Heart left ventricle (tissue), 16 donors: ENCODE results near the gene ASIC3. TPM values are rescaled to one million over a fixed set of nuclear protein-coding genes. Genes with fewer than 3 reads are reported as not detected.

Experiments
- ATAC-seq, 4 donors: fragments of 200-7000 bp; cut with Tn5 transposase; one replicate each; pipeline ENCODE4 v1.9.1; 2020 to 2022; ENCODE audit warnings: moderate library complexity in 4 of 4, mild to moderate bottlenecking in 3 of 4, moderate number of reproducible peaks in 1 of 4
- DNase-seq, 5 donors: peaks; one replicate each; pipeline ENCODE4 v3.0.0-alpha.2; 2020
- H3K27ac ChIP-seq, 12 donors: fragments of 200-600 bp; sonication (generic) in 4 of 12; one replicate each; pipeline versions ENCODE4 v1.5.0 to v1.8.0; 2016 to 2022; ENCODE audit warnings: mild to moderate bottlenecking in 2 of 12
- H3K27me3 ChIP-seq, 9 donors: fragments of 200-600 bp; sonication (generic) in 2 of 9; one replicate each; pipeline versions ENCODE4 v1.5.1 to v1.8.0; 2016 to 2022; ENCODE audit warnings: mild to moderate bottlenecking in 3 of 9
- H3K36me3 ChIP-seq, 9 donors: fragments of 200-600 bp; sonication (generic) in 2 of 9; one replicate each; pipeline versions ENCODE4 v1.5.0 to v1.8.0; 2018 to 2022; ENCODE audit warnings: mild to moderate bottlenecking in 2 of 9
- H3K4me1 ChIP-seq, 12 donors: fragments of 200-600 bp; sonication (generic) in 4 of 12; one replicate each; pipeline versions ENCODE4 v1.5.0 to v1.8.0; 2016 to 2022; ENCODE audit warnings: mild to moderate bottlenecking in 3 of 12
- H3K4me3 ChIP-seq, 12 donors: fragments of 200-600 bp; sonication (generic) in 4 of 12; one replicate each; pipeline versions ENCODE4 v1.5.0 to v1.8.0; 2017 to 2022; ENCODE audit warnings: mild to moderate bottlenecking in 9 of 12, moderate library complexity in 4 of 12
- H3K9me3 ChIP-seq, 12 donors: fragments of 200-600 bp; sonication (generic) in 4 of 12; one replicate each; pipeline versions ENCODE4 v1.5.0 to v1.8.0; 2016 to 2022; ENCODE audit warnings: mild to moderate bottlenecking in 1 of 12
- POLR2A ChIP-seq, 2 donors: fragments of 450-650 bp; IDR thresholded peaks; one replicate each; pipeline ENCODE4 v1.6.1; 2017; ENCODE audit warnings: antibody characterized with exemption in 2 of 2, mild to moderate bottlenecking in 2 of 2, moderate library complexity in 2 of 2
- WGBS, 4 donors: extraction: QIAGEN DNeasy Blood & Tissue Kit in 2 of 4; methylation state at CpG; one replicate each; pipeline versions ENCODE4 v1.1.5 to v1.1.7; 2013 to 2018; 5-methylcytosine and 5-hydroxymethylcytosine counted together
- intact Hi-C, 10 donors: fragments of 100-400 bp; cut with DNase I; formaldehyde crosslinking; loops; one replicate each; pipeline versions ENCODE4 v1.11.1 to v1.14.2; 2022
- polyA plus RNA-seq, 2 donors: library from polyadenylated mRNA; stranded (reverse); fragments of 200-250 nt; gene quantifications; one replicate each; pipeline ENCODE4 v1.2.3, GENCODE V29; 2013
- total RNA-seq, 9 donors: library from RNA; depleted of rRNA in 2 of 9; stranded (reverse); fragments of >200 nt in 2 of 9; fragmentation: NEBNext Ultra II Directional in 3 of 9; extraction: Animal tissue kit (Norgen Biotek cat#: 25700) in 3 of 9; gene quantifications; one replicate each; pipeline versions ENCODE4 v1.1.0 to v1.2.4, GENCODE V29; 2016 to 2023
- TF ChIP-seq, protein P1 (sequence below), 12 donors: fragments of 200-600 bp; sonication (generic) in 4 of 12; IDR thresholded peaks; one replicate each; pipeline versions ENCODE4 v1.5.0 to v1.8.0; 2018 to 2022; ENCODE audit warnings: antibody characterized with exemption in 12 of 12, mild to moderate bottlenecking in 5 of 12
- donor health status: ischemic (EF 13 %, LVEDD 7.1; RV severe dilation, severe dysfunction).
- donor health status: healthy with polysubstance abuse.
- donor health status: DM: no; HTN: yes; CAD: no.
- donor health status: DM: no; HTN: no; CAD: no.
- donor health status: ischemic (EF 25% LVEDD 6.9; RV normal size, moderate dysfunction).
- donor health status: ischemic (EF 25% LVEDD 5.7; RV mildly dilated, moderate dysfunction).
- donor health status: healthy.
- donor health status: DM: yes; HTN: yes; CAD: no.
- donor health status: ischemic (EF 35%, LVEDD 5.7; RV mildly dilated, moderate dysfunction).
- donor health status: nonischemic (EF 11% LVEDD 7.7; RV severe dilation, severe dysfunction).
- donor health status: DM: yes; HTN: yes; CAD: no.
- donor health status: PGD.
- donor health status: ischemic (EF 29% LVEDD 5.4; RV normal size, mild dysfunction).
- donor health status: nonischemic (EF 23%, LVEDD 6.1; RV moderate dilation, normal function).

Gene ASIC3
- total and polyA plus RNA-seq, 11 donors, result 2.7 to 12.9 (median 4.8) TPM

DNA sequence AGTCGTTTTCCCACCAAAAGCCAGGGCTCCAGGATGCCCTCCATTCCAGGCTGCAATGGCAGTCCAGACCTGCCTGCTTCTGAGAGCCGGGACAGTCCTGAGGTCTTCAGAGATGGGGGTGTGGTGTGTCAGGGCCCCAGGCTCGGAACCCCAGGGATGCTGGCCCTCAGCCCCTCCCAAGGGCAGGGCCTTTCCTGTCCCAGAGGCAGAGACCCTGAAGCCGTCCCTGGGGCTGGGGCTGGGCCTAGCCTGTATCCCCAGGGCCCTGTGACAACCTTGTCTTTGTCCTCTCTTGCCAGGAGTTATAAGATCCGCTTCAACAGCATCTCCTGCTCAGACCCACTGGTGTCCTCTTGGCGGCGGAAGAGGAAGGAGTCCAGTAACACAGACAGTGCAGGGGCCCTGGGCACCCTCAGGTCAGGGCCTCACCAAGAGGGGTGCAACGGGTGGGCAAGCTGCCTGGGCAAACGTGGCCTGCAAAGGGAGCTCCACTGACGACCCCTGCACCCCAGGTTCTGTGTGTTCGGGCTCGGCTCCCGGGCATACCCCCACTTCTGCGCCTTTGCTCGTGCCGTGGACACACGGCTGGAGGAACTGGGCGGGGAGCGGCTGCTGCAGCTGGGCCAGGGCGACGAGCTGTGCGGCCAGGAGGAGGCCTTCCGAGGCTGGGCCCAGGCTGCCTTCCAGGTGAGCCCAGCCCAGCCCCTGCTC, 41.6 kb upstream of the ASIC3 start:
- peak in 1 of 4 donors; percentile 1 for ATAC-seq
- Histone ChIP-seq H3K4me3 (no peak overlapping the region), H3K27me3 (no peaks in the 10 kb centered on the region), H3K27ac (peak overlapping the region in 9 of 12 donors; percentile 6 to 72 (median 54)), H3K4me1 (peaks cover 0 to 48% (median 27%) of the 10 kb centered on the region in 12 donors), H3K9me3 (no peaks in the 10 kb centered on the region), H3K36me3 (peaks cover 0 to 33% (median 12%) of the 10 kb centered on the region in 9 donors)
- intact Hi-C loops, result no loop called here
- peak in 1 of 5 donors; percentile 56 for DNase-seq
- WGBS, 4 donors, result 67 to 83% (median 73%) methylated on average over 11 to 23 of the region's 23 CpGs
- TF ChIP-seq POLR2A (IDR thresholded peaks at IDR 0.05), result no peak
- TF ChIP-seq, protein P1, sequence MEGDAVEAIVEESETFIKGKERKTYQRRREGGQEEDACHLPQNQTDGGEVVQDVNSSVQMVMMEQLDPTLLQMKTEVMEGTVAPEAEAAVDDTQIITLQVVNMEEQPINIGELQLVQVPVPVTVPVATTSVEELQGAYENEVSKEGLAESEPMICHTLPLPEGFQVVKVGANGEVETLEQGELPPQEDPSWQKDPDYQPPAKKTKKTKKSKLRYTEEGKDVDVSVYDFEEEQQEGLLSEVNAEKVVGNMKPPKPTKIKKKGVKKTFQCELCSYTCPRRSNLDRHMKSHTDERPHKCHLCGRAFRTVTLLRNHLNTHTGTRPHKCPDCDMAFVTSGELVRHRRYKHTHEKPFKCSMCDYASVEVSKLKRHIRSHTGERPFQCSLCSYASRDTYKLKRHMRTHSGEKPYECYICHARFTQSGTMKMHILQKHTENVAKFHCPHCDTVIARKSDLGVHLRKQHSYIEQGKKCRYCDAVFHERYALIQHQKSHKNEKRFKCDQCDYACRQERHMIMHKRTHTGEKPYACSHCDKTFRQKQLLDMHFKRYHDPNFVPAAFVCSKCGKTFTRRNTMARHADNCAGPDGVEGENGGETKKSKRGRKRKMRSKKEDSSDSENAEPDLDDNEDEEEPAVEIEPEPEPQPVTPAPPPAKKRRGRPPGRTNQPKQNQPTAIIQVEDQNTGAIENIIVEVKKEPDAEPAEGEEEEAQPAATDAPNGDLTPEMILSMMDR (IDR thresholded peaks at IDR 0.05), result no peak

GRCh38 chr7:151007469-151007898, 40.8 kb upstream of the ASIC3 start:
- peak in 3 of 4 donors; percentile 57 to 69 (median 59) for ATAC-seq
- no peaks in the 10 kb centered on the region for H3K27me3 ChIP-seq
- no peaks in the 10 kb centered on the region for H3K9me3 ChIP-seq
- H3K4me3 ChIP-seq, result peak overlapping the region in 3 of 12 donors; percentile 12 to 43 (median 17)
- 41 to 78% (median 58%) methylated on average over 7 of the region's 7 CpGs for WGBS, 4 donors
- TF ChIP-seq, protein P1 (IDR thresholded peaks at IDR 0.05), result no peak
- no peak for TF ChIP-seq POLR2A (IDR thresholded peaks at IDR 0.05)
- intact Hi-C loops, result no loop called here
- peak in 3 of 5 donors; percentile 47 to 53 (median 51) for DNase-seq
- peak overlapping the region in 9 of 12 donors; percentile 6 to 72 (median 54) for H3K27ac ChIP-seq
- peaks cover 0 to 56% (median 27%) of the 10 kb centered on the region in 12 donors for H3K4me1 ChIP-seq
- H3K36me3 ChIP-seq, result peaks cover 0 to 30% (median 9%) of the 10 kb centered on the region in 9 donors

DNA sequence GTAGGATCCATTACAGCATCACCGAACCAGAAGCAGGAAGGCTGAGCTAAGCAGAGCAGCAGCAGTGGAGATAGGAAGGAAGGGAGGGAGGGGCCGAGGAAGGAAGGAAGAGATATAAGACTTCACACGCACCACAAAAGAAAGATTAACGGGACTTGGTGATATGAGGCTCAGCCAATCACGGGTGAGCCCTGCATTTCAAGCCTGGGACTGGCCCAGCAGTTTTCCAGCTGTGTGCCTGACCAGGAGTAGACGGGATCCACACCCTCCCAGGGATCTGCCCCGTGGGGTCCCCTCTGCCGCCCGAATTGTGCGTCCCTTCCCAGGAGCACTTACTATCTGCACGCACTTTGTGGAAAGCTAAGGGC, 40.2 kb upstream of the ASIC3 start:
- DNase-seq (peak in 2 of 5 donors; percentile 43 to 49), ATAC-seq (peak in 3 of 4 donors; percentile 31 to 71 (median 39))
- no peaks in the 10 kb centered on the region for H3K9me3 ChIP-seq
- H3K27me3 ChIP-seq, result peaks cover 0 to 2% (median 0%) of the 10 kb centered on the region in 9 donors
- H3K4me3 ChIP-seq, result peak overlapping the region in 9 of 12 donors; percentile 15 to 46 (median 39)
- peaks cover 0 to 62% (median 31%) of the 10 kb centered on the region in 12 donors for H3K4me1 ChIP-seq
- TF ChIP-seq, protein P1 (IDR thresholded peaks at IDR 0.05), result no peak
- TF ChIP-seq POLR2A (IDR thresholded peaks at IDR 0.05), result no peak
- intact Hi-C loops, result no loop called here
- WGBS, 4 donors, result 28 to 34% (median 32%) methylated on average over 11 of the region's 11 CpGs
- H3K36me3 ChIP-seq, result peaks cover 0 to 28% (median 5%) of the 10 kb centered on the region in 9 donors
- peak overlapping the region in 10 of 12 donors; percentile 3 to 73 (median 52) for H3K27ac ChIP-seq
